Activated T-cell treated with anti-CD3 and anti-CD28 coated beads, Interleukin-2, amount 50 U/mL, for 4 hours (primary cell): ENCODE measurements around the gene SPOCK1. TPM values are rescaled to one million over a fixed set of nuclear protein-coding genes. Genes with fewer than 3 reads are reported as not detected.
"Not testable (repeated sequence)": the region's sequence is repeated elsewhere in the genome, so short reads cannot be mapped to it uniquely, and the experiment has no call there.

Experiments
- ATAC-seq, 2 donors: fragments of 200-7000 bp; cut with Tn5 transposase; one replicate each; pipeline ENCODE4 v1.10.0; 2021
- DNase-seq: peaks from one replicate; pipeline ENCODE4 v3.0.0-alpha.2; 2020
- H3K27me3 Mint-ChIP-seq: one replicate; pipeline ENCODE4 v1.8.0; 2021; ENCODE audit warnings: low read depth, mixed read lengths
- H3K36me3 Mint-ChIP-seq: one replicate; pipeline ENCODE4 v1.8.0; 2022; ENCODE audit warnings: mixed read lengths; ENCODE audit not compliant: insufficient read depth
- H3K4me1 Mint-ChIP-seq: one replicate; pipeline ENCODE4 v1.8.0; 2021; ENCODE audit warnings: low read depth, mixed read lengths
- H3K4me3 Mint-ChIP-seq: one replicate; pipeline ENCODE4 v1.8.0; 2021; ENCODE audit warnings: mild to moderate bottlenecking, moderate library complexity, mixed read lengths
- H3K9me3 Mint-ChIP-seq: one replicate; pipeline ENCODE4 v1.8.0; 2021; ENCODE audit warnings: mixed read lengths
- total RNA-seq, 3 donors: library from RNA; stranded (reverse); gene quantifications; one replicate each; pipeline ENCODE4 v1.2.1, GENCODE V29; 2021

SPOCK1 gene
- total RNA-seq, 3 donors from 2014 or later, result not detected

GRCh38 chr5:137273511-137273910, 225.6 kb downstream of the SPOCK1 start:
- Mint-ChIP-seq H3K9me3 (no peaks in the 10 kb centered on the region), H3K36me3 (no peaks in the 10 kb centered on the region), H3K4me1 (no peaks in the 10 kb centered on the region), H3K27me3 (peaks cover 2% of the 10 kb centered on the region), H3K4me3 (no peak overlapping the region)
- no peak for ATAC-seq
- no peak for DNase-seq

- Mint-ChIP-seq H3K4me3 (no peak overlapping the region), H3K9me3 (no peaks in the 10 kb centered on the region), H3K27me3 (peaks cover 2% of the 10 kb centered on the region), H3K36me3 (no peaks in the 10 kb centered on the region), H3K4me1 (no peaks in the 10 kb centered on the region)
- DNase-seq (no peak), ATAC-seq (no peak)
Measured at GRCh38 chr5:137272831-137273230, 226.3 kb downstream of the SPOCK1 start.

- no peaks in the 10 kb centered on the region for H3K9me3 Mint-ChIP-seq
- no peak for DNase-seq
- no peak overlapping the region for H3K4me3 Mint-ChIP-seq
- H3K36me3 Mint-ChIP-seq, result no peaks in the 10 kb centered on the region
- peaks cover 2% of the 10 kb centered on the region for H3K27me3 Mint-ChIP-seq
- ATAC-seq, result no peak
- no peaks in the 10 kb centered on the region for H3K4me1 Mint-ChIP-seq
Measured at GRCh38 chr5:137269946-137270345, 229.2 kb downstream of the SPOCK1 start.

- H3K4me1 Mint-ChIP-seq, result no peaks in the 10 kb centered on the region
- DNase-seq, result no peak
- H3K9me3 Mint-ChIP-seq, result no peaks in the 10 kb centered on the region
- H3K36me3 Mint-ChIP-seq, result no peaks in the 10 kb centered on the region
- peaks cover 2% of the 10 kb centered on the region for H3K27me3 Mint-ChIP-seq
- ATAC-seq, result no peak
- no peak overlapping the region for H3K4me3 Mint-ChIP-seq
Measured at GRCh38 chr5:137269274-137269673, 229.9 kb downstream of the SPOCK1 start.

- Mint-ChIP-seq H3K4me1 (no peaks in the 10 kb centered on the region), H3K4me3 (no peak overlapping the region), H3K36me3 (no peaks in the 10 kb centered on the region), H3K27me3 (peaks cover 2% of the 10 kb centered on the region), H3K9me3 (no peaks in the 10 kb centered on the region)
- DNase-seq, result no peak
- ATAC-seq, result no peak
Measured at GRCh38 chr5:137268646-137269045, 230.5 kb downstream of the SPOCK1 start.

GRCh38 chr5:137266186-137266585, 232.9 kb downstream of the SPOCK1 start:
- no peaks in the 10 kb centered on the region for H3K36me3 Mint-ChIP-seq

GRCh38 chr5:137265457-137265856, 233.7 kb downstream of the SPOCK1 start:
- Mint-ChIP-seq H3K36me3 (no peaks in the 10 kb centered on the region), H3K27me3 (peaks cover 2% of the 10 kb centered on the region), H3K4me3 (no peak overlapping the region), H3K9me3 (no peaks in the 10 kb centered on the region), H3K4me1 (no peaks in the 10 kb centered on the region)
- DNase-seq, result no peak
- no peak for ATAC-seq

More at GRCh38 chr5:137266186-137266585, 232.9 kb downstream of the SPOCK1 start:
- H3K9me3 Mint-ChIP-seq, result no peaks in the 10 kb centered on the region
- DNase-seq (no peak), ATAC-seq (no peak)
- no peak overlapping the region for H3K4me3 Mint-ChIP-seq
- H3K27me3 Mint-ChIP-seq, result peaks cover 2% of the 10 kb centered on the region
- H3K4me1 Mint-ChIP-seq, result no peaks in the 10 kb centered on the region

DNA sequence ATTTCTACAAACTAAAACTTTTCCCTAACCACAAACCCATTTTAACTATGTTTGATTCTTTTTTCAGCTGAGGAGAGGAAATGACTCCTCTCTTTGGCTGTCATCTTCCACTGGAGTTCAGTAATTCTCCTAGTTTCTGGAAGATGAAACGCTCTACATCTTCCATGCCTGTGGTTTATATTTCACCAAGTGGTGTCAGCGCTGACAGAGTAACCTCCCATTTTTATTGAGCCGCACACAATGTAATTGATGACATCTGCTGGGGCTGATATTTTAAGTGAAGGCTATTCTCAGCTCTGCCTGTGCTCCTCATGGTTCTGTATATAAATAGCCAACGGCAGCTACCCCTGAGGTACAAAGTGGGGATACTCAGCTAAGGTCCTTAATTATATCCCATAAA, 234.6 kb downstream of the SPOCK1 start:
- DNase-seq (no peak), ATAC-seq (no peak)
- H3K36me3 Mint-ChIP-seq, result no peaks in the 10 kb centered on the region
- H3K4me1 Mint-ChIP-seq, result no peaks in the 10 kb centered on the region
- peaks cover 2% of the 10 kb centered on the region for H3K27me3 Mint-ChIP-seq
- no peak overlapping the region for H3K4me3 Mint-ChIP-seq
- no peaks in the 10 kb centered on the region for H3K9me3 Mint-ChIP-seq

DNA sequence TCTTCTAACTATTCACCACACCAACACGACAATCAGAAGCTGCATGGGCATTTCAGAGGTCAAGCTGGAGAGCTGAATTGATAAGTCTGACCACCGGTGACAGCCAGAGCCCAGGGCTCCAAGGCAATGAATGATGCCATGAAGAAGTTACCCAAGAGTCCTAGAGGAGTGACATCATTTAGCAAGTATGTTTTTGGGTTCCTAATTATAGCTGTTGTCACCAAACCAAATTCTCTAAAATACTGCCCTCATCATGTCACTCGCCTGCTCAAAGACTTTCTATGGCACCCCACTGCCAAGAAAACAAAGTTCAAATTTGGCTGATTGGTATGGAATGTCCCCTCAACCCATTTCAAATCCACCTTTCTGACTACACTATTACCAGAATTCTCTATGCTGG, 235.1 kb downstream of the SPOCK1 start:
- ATAC-seq, result no peak
- no peaks in the 10 kb centered on the region for H3K36me3 Mint-ChIP-seq
- H3K4me1 Mint-ChIP-seq, result no peaks in the 10 kb centered on the region
- H3K27me3 Mint-ChIP-seq, result peaks cover 3% of the 10 kb centered on the region
- H3K4me3 Mint-ChIP-seq, result no peak overlapping the region
- no peaks in the 10 kb centered on the region for H3K9me3 Mint-ChIP-seq
- DNase-seq, result no peak

DNA sequence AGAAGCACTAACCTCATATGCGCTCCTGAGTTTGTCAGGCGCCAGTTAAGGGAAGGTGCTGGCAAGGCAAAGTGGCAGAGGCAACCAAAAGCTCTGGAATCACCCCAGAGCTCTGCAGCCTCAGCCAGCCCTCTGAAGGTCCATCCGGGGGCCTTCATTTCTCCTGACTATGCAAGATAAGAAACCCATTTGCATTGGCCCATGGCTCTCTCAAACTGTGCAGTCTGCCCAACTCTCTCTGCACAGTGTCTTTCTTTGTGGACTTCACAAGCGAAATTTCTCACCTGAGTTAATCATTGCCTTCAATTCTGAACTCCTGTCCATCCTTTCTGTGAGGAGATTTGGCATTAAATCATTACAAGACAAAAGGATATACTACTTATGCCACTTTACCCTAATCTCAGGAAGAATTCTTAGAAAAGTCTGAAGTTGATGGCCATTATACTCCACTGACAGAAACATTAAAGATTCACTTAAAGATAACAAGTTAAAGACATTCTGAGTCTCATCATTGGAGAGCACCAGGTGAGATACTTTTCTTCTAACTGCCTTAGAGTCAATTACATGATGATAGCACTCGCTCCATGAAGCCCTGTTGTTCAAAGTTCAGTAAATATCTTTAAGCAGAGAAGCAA, 235.6 kb downstream of the SPOCK1 start:
- Mint-ChIP-seq H3K4me1 (no peaks in the 10 kb centered on the region), H3K36me3 (no peaks in the 10 kb centered on the region), H3K9me3 (no peaks in the 10 kb centered on the region), H3K4me3 (no peak overlapping the region), H3K27me3 (peaks cover 3% of the 10 kb centered on the region)
- ATAC-seq (no peak), DNase-seq (no peak)

DNA sequence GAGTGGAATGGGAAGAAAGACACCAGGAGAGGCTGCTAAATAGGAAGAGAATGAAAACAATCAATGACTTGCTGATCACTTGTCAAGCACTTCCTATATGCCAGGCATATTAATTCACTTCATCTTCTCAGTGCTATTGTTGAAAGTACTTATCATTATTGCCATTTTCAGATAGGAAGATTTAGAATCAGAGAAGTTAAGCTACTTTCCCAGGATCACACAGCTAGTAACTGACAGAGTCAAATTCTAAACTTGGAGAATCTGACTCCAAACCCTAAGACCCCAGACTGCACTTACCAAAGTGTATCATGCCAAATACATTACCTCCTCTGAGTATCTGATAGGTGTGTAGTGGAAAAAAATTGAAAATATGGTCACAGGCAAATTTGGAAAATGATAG, 236.3 kb downstream of the SPOCK1 start:
- H3K36me3 Mint-ChIP-seq, result no peaks in the 10 kb centered on the region
- peaks cover 2% of the 10 kb centered on the region for H3K9me3 Mint-ChIP-seq
- H3K4me3 Mint-ChIP-seq, result no peak overlapping the region
- DNase-seq (no peak), ATAC-seq (no peak)
- no peaks in the 10 kb centered on the region for H3K4me1 Mint-ChIP-seq
- peaks cover 3% of the 10 kb centered on the region for H3K27me3 Mint-ChIP-seq

- ATAC-seq (no peak), DNase-seq (no peak)
- H3K36me3 Mint-ChIP-seq, result no peaks in the 10 kb centered on the region
- peaks cover 4% of the 10 kb centered on the region for H3K9me3 Mint-ChIP-seq
- peaks cover 2% of the 10 kb centered on the region for H3K27me3 Mint-ChIP-seq
- no peak overlapping the region for H3K4me3 Mint-ChIP-seq
- H3K4me1 Mint-ChIP-seq, result no peaks in the 10 kb centered on the region
Measured at GRCh38 chr5:137260820-137261695, 238.1 kb downstream of the SPOCK1 start.

DNA sequence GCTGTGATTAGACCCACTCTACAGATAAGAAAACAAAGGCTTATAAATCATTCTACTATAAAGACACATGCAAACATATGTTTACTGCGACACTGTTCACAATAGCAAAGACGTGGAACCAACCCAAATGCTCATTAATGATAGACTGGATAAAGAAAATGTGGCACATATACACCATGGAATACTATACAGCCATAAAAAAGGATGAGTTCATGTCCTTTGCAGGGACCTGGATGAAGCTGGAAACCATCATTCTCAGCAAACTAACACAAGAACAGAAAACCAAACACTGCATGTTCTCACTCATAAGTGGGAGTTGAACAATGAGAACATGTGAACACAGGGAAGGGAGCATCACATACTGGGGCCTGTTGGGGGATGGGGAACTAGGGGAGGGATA, 240.0 kb downstream of the SPOCK1 start:
- not testable (repeated sequence) for H3K4me3 Mint-ChIP-seq, H3K9me3 Mint-ChIP-seq, H3K36me3 Mint-ChIP-seq, H3K27me3 Mint-ChIP-seq, ATAC-seq, H3K4me1 Mint-ChIP-seq, DNase-seq

GRCh38 chr5:137254119-137255090, 244.7 kb downstream of the SPOCK1 start:
- DNase-seq (no peak), ATAC-seq (no peak)
- H3K4me3 Mint-ChIP-seq, result no peak overlapping the region
- no peaks in the 10 kb centered on the region for H3K4me1 Mint-ChIP-seq
- peaks cover 4% of the 10 kb centered on the region for H3K9me3 Mint-ChIP-seq
- peaks cover 4% of the 10 kb centered on the region for H3K27me3 Mint-ChIP-seq
- no peaks in the 10 kb centered on the region for H3K36me3 Mint-ChIP-seq
